HG02678 (cell line): Measurements from ENCODE around the gene DDX27.
"Not testable (repeated sequence)": the region's sequence is repeated elsewhere in the genome, so short reads cannot be mapped to it uniquely, and the experiment has no call there.

Source experiments
- ATAC-seq: cut with Tn5 transposase; IDR thresholded peaks from one replicate; pipeline ENCODE4 v1.9.1; 2021; ENCODE audit warnings: mild to moderate bottlenecking, moderate library complexity; ENCODE audit not compliant: unreplicated experiment

Gene DDX27

GRCh38 chr20:49203746-49204145 lies 15.5 kb upstream of the DDX27 start:
- no peak for ATAC-seq

- ATAC-seq, result no peak
These were observed 12.1 kb upstream of the DDX27 start for GRCh38 chr20:49207076-49207475.

GRCh38 chr20:49210101-49210756 lies 9.0 kb upstream of the DDX27 start:
- no peak for ATAC-seq

GRCh38 chr20:49210757-49211110 lies 8.5 kb upstream of the DDX27 start:
- ATAC-seq, result no peak

- ATAC-seq, result no peak
These were observed 4.6 kb upstream of the DDX27 start for GRCh38 chr20:49214571-49214970.

- no peak for ATAC-seq
These were observed 4.0 kb upstream of the DDX27 start for GRCh38 chr20:49215232-49215631.

GRCh38 chr20:49216991-49217578 lies 2.1 kb upstream of the DDX27 start:
- no peak for ATAC-seq

- not testable (repeated sequence) for ATAC-seq
These were observed 501 bp upstream of the DDX27 start for GRCh38 chr20:49218739-49219090.

- no peak for ATAC-seq
These were observed 962 bp downstream of the DDX27 start for GRCh38 chr20:49219924-49220831.

- no peak for ATAC-seq
These were observed 6.7 kb downstream of the DDX27 start for GRCh38 chr20:49225896-49226295.

GRCh38 chr20:49228676-49229075 lies 9.5 kb downstream of the DDX27 start:
- no peak for ATAC-seq

- no peak for ATAC-seq
These were observed 10.2 kb downstream of the DDX27 start for GRCh38 chr20:49229381-49229780.

- ATAC-seq, result no peak
These were observed 10.8 kb downstream of the DDX27 start for GRCh38 chr20:49230021-49230420.

- ATAC-seq, result no peak
These were observed 11.4 kb downstream of the DDX27 start for GRCh38 chr20:49230561-49231133.

GRCh38 chr20:49231471-49231870 lies 12.3 kb downstream of the DDX27 start:
- ATAC-seq, result no peak

- no peak for ATAC-seq
These were observed 14.0 kb downstream of the DDX27 start for GRCh38 chr20:49233226-49233625.

GRCh38 chr20:49234831-49235230 lies 15.6 kb downstream of the DDX27 start:
- ATAC-seq, result no peak

- ATAC-seq, result no peak
These were observed 17.1 kb downstream of the DDX27 start for GRCh38 chr20:49236301-49236700.

GRCh38 chr20:49237531-49237930 lies 18.3 kb downstream of the DDX27 start:
- no peak for ATAC-seq

- no peak for ATAC-seq
These were observed 26.9 kb downstream of the DDX27 start for GRCh38 chr20:49245921-49246740.
